H1 (cell line): Measurements from ENCODE around the gene MSI2. TPM values are rescaled to one million over a fixed set of nuclear protein-coding genes. Genes with fewer than 3 reads are reported as not detected.

Experiments used
- CTCF ChIA-PET: fragments of 300-600 bp; sonication (Branson Sonifier 250); formaldehyde crosslinking; loops from one replicate; lab custom pipeline; 2021; ENCODE audit not compliant: partially characterized antibody; lab: Charles Lee
- POLR2A ChIA-PET: fragments of 300-600 bp; sonication (Branson Sonifier 250); formaldehyde crosslinking; loops from one replicate; lab custom pipeline; 2021; ENCODE audit warnings: inconsistent platforms; ENCODE audit not compliant: partially characterized antibody; lab: Charles Lee
- DNase-seq, 2 experiments: peaks; one replicate each; pipeline versions ENCODE4 v3.0.0 to v3.0.0-alpha.2; 2010 to 2022; ENCODE audit warnings: low spot score in 2 of 2, low read depth in 1 of 2, mixed read lengths in 1 of 2
- FAIRE-seq: peaks from 2 replicates; lab custom pipeline; 2011; peaks lifted over from hg19 to GRCh38; lab: Jason Lieb, UNC
- H2AFZ ChIP-seq: 2 replicates; pipeline ENCODE4 v1.8.1; 2012; ENCODE audit warnings: low read length, inconsistent platforms
- H2AK5ac ChIP-seq: 2 replicates; pipeline ENCODE4 v1.6.1; 2013; ENCODE audit warnings: low read depth, low read length
- H2BK120ac ChIP-seq: replicated peaks from 2 replicates; pipeline ENCODE3; 2013; ENCODE audit warnings: low read depth, low read length, inconsistent platforms
- H2BK12ac ChIP-seq: 2 replicates; pipeline ENCODE4 v1.6.1; 2013; ENCODE audit warnings: low read depth, low read length
- H2BK15ac ChIP-seq: 2 replicates; pipeline ENCODE4 v1.6.1; 2013; ENCODE audit warnings: low read length
- H2BK20ac ChIP-seq: 2 replicates; pipeline ENCODE4 v1.6.1; 2013; ENCODE audit warnings: low read length
- H2BK5ac ChIP-seq: 2 replicates; pipeline ENCODE4 v1.6.1; 2013; ENCODE audit warnings: low read depth, low read length
- H3K14ac ChIP-seq: 2 replicates; pipeline ENCODE4 v1.6.1; 2013; ENCODE audit warnings: inconsistent platforms; ENCODE audit not compliant: insufficient read length
- H3K18ac ChIP-seq: 2 replicates; pipeline ENCODE4 v1.6.1; 2013; ENCODE audit warnings: low read length; ENCODE audit errors: extremely low read depth
- H3K23ac ChIP-seq: 2 replicates; pipeline ENCODE4 v1.6.1; 2013; ENCODE audit warnings: inconsistent platforms; ENCODE audit not compliant: insufficient read length
- H3K23me2 ChIP-seq: 2 replicates; pipeline ENCODE4 v1.6.1; 2013; ENCODE audit warnings: low read depth, low read length
- H3K27ac ChIP-seq: 2 replicates; pipeline ENCODE4 v1.6.1; 2011; ENCODE audit warnings: low read depth, low read length, inconsistent platforms
- H3K27me3 ChIP-seq, 4 experiments: replicated peaks in 1 of 4; 1 replicate in 1 of 4; 2 replicates in 3 of 4; pipeline versions ENCODE4 v1.6.1 to v1.8.1; 2011 to 2013; ENCODE audit warnings: low read length in 3 of 4, mild to moderate bottlenecking in 3 of 4, inconsistent platforms in 2 of 4, mixed read lengths in 2 of 4, moderate library complexity in 1 of 4; ENCODE audit not compliant: control insufficient read depth in 3 of 4, insufficient read depth in 3 of 4; ENCODE audit errors: extremely low read depth in 1 of 4
- H3K36me3 ChIP-seq, 4 experiments: 2 replicates each; pipeline versions ENCODE4 v1.6.1 to v1.8.1; 2011 to 2013; ENCODE audit warnings: mild to moderate bottlenecking in 4 of 4, low read length in 3 of 4, moderate library complexity in 2 of 4, control low read depth in 1 of 4, inconsistent platforms in 1 of 4; ENCODE audit not compliant: insufficient read depth in 4 of 4, control insufficient read depth in 2 of 4
- H3K4ac ChIP-seq: replicated peaks from 2 replicates; pipeline ENCODE3; 2013; ENCODE audit warnings: low read length, low read depth, mixed read lengths, inconsistent platforms; ENCODE audit not compliant: insufficient read length
- H3K4me1 ChIP-seq, 4 experiments: replicated peaks in 1 of 4; 1 replicate in 1 of 4; 2 replicates in 3 of 4; pipeline versions ENCODE4 v1.6.1 to v1.8.1; 2011 to 2013; ENCODE audit warnings: low read length in 3 of 4, inconsistent platforms in 2 of 4, mixed read lengths in 1 of 4; ENCODE audit not compliant: insufficient read depth in 4 of 4, control insufficient read depth in 3 of 4
- H3K4me2 ChIP-seq, 2 experiments: 2 replicates each; pipeline versions ENCODE4 v1.6.1 to v1.8.1; 2011 to 2013; ENCODE audit warnings: low read depth in 2 of 2, low read length in 2 of 2, control low read depth in 1 of 2, inconsistent platforms in 1 of 2, mild to moderate bottlenecking in 1 of 2; ENCODE audit not compliant: insufficient read depth in 1 of 2
- H3K4me3 ChIP-seq, 4 experiments: fragments of 200-600, 300-600 bp in 1 of 4; sonication (generic), shearing (Covaris generic), sonication (Bioruptor Twin) in 1 of 4; 2 replicates each; pipeline versions ENCODE4 v1.5.1 to v1.8.1; 2011 to 2016; ENCODE audit warnings: low read length in 4 of 4, low read depth in 3 of 4, control low read depth in 2 of 4, inconsistent platforms in 2 of 4, mild to moderate bottlenecking in 2 of 4, mixed read lengths in 1 of 4, moderate library complexity in 1 of 4; ENCODE audit not compliant: insufficient read depth in 2 of 4; ENCODE audit errors: extremely low read depth in 1 of 4
- H3K56ac ChIP-seq: replicated peaks from 2 replicates; pipeline ENCODE3; 2013; ENCODE audit warnings: low read depth, mild to moderate bottlenecking, mixed read lengths, low read length, inconsistent platforms; ENCODE audit not compliant: insufficient read length
- H3K79me1 ChIP-seq: 2 replicates; pipeline ENCODE4 v1.6.1; 2013; ENCODE audit warnings: low read depth, low read length, control low read depth
- H3K79me2 ChIP-seq, 2 experiments: 2 replicates each; pipeline versions ENCODE4 v1.6.1 to v1.8.1; 2012 to 2013; ENCODE audit warnings: low read length in 2 of 2, mild to moderate bottlenecking in 2 of 2, inconsistent platforms in 1 of 2; ENCODE audit not compliant: insufficient read depth in 2 of 2, control insufficient read depth in 1 of 2
- H3K9ac ChIP-seq, 4 experiments: replicated peaks in 1 of 4; 1 replicate in 1 of 4; 2 replicates in 3 of 4; pipeline versions ENCODE4 v1.6.1 to v1.8.1; 2011 to 2013; ENCODE audit warnings: low read depth in 3 of 4, low read length in 3 of 4, control low read depth in 2 of 4, mild to moderate bottlenecking in 2 of 4, moderate library complexity in 2 of 4, inconsistent platforms in 1 of 4; ENCODE audit errors: extremely low read depth in 1 of 4
- H3K9me3 ChIP-seq, 2 experiments: 2 replicates each; pipeline versions ENCODE4 v1.6.1 to v1.8.1; 2012 to 2013; ENCODE audit warnings: mild to moderate bottlenecking in 2 of 2, moderate library complexity in 2 of 2, control low read depth in 1 of 2, inconsistent platforms in 1 of 2, low read depth in 1 of 2, low read length in 1 of 2, mixed read lengths in 1 of 2; ENCODE audit not compliant: insufficient read depth in 2 of 2
- H4K20me1 ChIP-seq, 2 experiments: replicated peaks in 1 of 2; 2 replicates each; pipeline versions ENCODE3 to v1.8.1; 2011 to 2013; ENCODE audit warnings: inconsistent platforms in 2 of 2, low read length in 2 of 2, mild to moderate bottlenecking in 1 of 2; ENCODE audit not compliant: insufficient read depth in 2 of 2, control insufficient read depth in 1 of 2
- H4K5ac ChIP-seq: 2 replicates; pipeline ENCODE4 v1.6.1; 2013; ENCODE audit warnings: low read length, low read depth, mixed read lengths, inconsistent platforms; ENCODE audit not compliant: insufficient read length
- H4K8ac ChIP-seq: 2 replicates; pipeline ENCODE4 v1.8.0; 2013; ENCODE audit warnings: mild to moderate bottlenecking, moderate library complexity, low read length, inconsistent platforms; ENCODE audit not compliant: insufficient read depth; ENCODE audit errors: extremely low read depth
- H4K91ac ChIP-seq: replicated peaks from 2 replicates; pipeline ENCODE3; 2013; ENCODE audit warnings: low read length, mixed read lengths, inconsistent platforms; ENCODE audit not compliant: insufficient read length
- BRCA1 ChIP-seq: IDR thresholded peaks from 2 replicates; pipeline ENCODE4 v1.6.1; 2012; ENCODE audit warnings: low read depth, low read length, improper control_type of control experiment
- CBX8 ChIP-seq: fragments of 300-800, 300-1000 bp; sonication (generic); IDR thresholded peaks from 2 replicates; pipeline ENCODE4 v1.7.1; 2016; ENCODE audit warnings: low read depth, low read length, borderline replicate concordance
- CEBPB ChIP-seq: IDR thresholded peaks from 2 replicates; pipeline ENCODE4 v1.6.1; 2012; ENCODE audit warnings: low read depth, low read length
- PHF8 ChIP-seq: fragments of 200-600 bp; sonication (generic); conservative IDR thresholded peaks from 2 replicates; pipeline ENCODE4 v1.7.1; 2012; ENCODE audit warnings: low read depth, mild to moderate bottlenecking, inconsistent platforms, low read length, moderate library complexity
- POLR2A ChIP-seq, 2 experiments: IDR thresholded peaks; 1 replicate in 1 of 2; 2 replicates in 1 of 2; pipeline ENCODE4 v1.6.1; 2011; ENCODE audit warnings: low read depth in 2 of 2, low read length in 2 of 2, mild to moderate bottlenecking in 2 of 2; ENCODE audit errors: control extremely low read depth in 1 of 2
- RAD21 ChIP-seq, 2 experiments: IDR thresholded peaks in 1 of 2; conservative IDR thresholded peaks in 1 of 2; 2 replicates each; pipeline ENCODE4 v1.6.1; 2011; ENCODE audit warnings: low read depth in 2 of 2, low read length in 2 of 2, improper control_type of control experiment in 1 of 2, inconsistent platforms in 1 of 2, mild to moderate bottlenecking in 1 of 2, moderate library complexity in 1 of 2
- RNF2 ChIP-seq: fragments of 200-900, 300-1000 bp; sonication (generic); IDR thresholded peaks from 2 replicates; pipeline ENCODE4 v1.7.1; 2016; ENCODE audit warnings: borderline replicate concordance, low read depth, mild to moderate bottlenecking, antibody characterized with exemption, low read length; ENCODE audit not compliant: poor library complexity, severe bottlenecking; ENCODE audit errors: missing control alignments
- TCF12 ChIP-seq: IDR thresholded peaks from 2 replicates; pipeline ENCODE4 v1.6.1; 2011; ENCODE audit warnings: low read depth, mild to moderate bottlenecking, low read length
- YY1 ChIP-seq: IDR thresholded peaks from 2 replicates; pipeline ENCODE4 v1.6.1; 2011; ENCODE audit warnings: low read depth, mild to moderate bottlenecking, low read length
- ZNF274 ChIP-seq: IDR thresholded peaks from 2 replicates; pipeline ENCODE4 v1.7.0; 2012; ENCODE audit warnings: low read length, borderline replicate concordance; ENCODE audit errors: extremely low read depth
- WGBS, 2 experiments: shearing (Covaris generic) in 1 of 2; methylation state at CpG; one replicate each; pipeline versions ENCODE4 v1.1.6 to v1.1.7; 2013 to 2015; ENCODE audit warnings: low lambda C conversion rate in 2 of 2, mixed read lengths in 2 of 2, inconsistent platforms in 1 of 2, low coverage in 1 of 2, missing lambda C conversion rate in 1 of 2; ENCODE audit not compliant: insufficient replicate concordance in 2 of 2, insufficient coverage in 1 of 2, insufficient read length in 1 of 2; ENCODE audit errors: extremely low coverage in 1 of 2, missing lambda C conversion rate in 1 of 2; 5-methylcytosine and 5-hydroxymethylcytosine counted together
- polyA plus RNA-seq, 7 experiments: library from polyadenylated mRNA; depleted of rRNA in 3 of 7; stranded (reverse) in 5 of 7; unstranded in 2 of 7; fragments of >200 nt in 5 of 7; fragments of 200-250 nt in 2 of 7; gene quantifications; 1 replicate in 5 of 7; 2 replicates in 1 of 7; 4 replicates in 1 of 7; pipeline versions ENCODE4 v1.2.1 to v1.2.3, GENCODE V29; 2011 to 2013; ENCODE audit warnings: missing spikeins in 2 of 7, mixed read lengths in 2 of 7
- total RNA-seq: library from RNA; stranded (reverse); fragmentation: NEBNext Ultra II Directional; extraction: Animal tissue kit (Norgen Biotek cat#: 25700); gene quantifications from 2 replicates; pipeline ENCODE4 v1.2.1, GENCODE V29; 2021
- TF ChIP-seq, protein P1 (sequence below): IDR thresholded peaks from 2 replicates; pipeline ENCODE4 v1.6.1; 2011; ENCODE audit warnings: low read depth, mild to moderate bottlenecking, low read length; ENCODE audit not compliant: insufficient read depth

The MSI2 gene
- total and polyA plus RNA-seq, 2 of the 8 experiments (the other 6 are each of a cell fraction or from before 2014, with no cell fraction given) = 36.7 to 80.6 TPM

DNA sequence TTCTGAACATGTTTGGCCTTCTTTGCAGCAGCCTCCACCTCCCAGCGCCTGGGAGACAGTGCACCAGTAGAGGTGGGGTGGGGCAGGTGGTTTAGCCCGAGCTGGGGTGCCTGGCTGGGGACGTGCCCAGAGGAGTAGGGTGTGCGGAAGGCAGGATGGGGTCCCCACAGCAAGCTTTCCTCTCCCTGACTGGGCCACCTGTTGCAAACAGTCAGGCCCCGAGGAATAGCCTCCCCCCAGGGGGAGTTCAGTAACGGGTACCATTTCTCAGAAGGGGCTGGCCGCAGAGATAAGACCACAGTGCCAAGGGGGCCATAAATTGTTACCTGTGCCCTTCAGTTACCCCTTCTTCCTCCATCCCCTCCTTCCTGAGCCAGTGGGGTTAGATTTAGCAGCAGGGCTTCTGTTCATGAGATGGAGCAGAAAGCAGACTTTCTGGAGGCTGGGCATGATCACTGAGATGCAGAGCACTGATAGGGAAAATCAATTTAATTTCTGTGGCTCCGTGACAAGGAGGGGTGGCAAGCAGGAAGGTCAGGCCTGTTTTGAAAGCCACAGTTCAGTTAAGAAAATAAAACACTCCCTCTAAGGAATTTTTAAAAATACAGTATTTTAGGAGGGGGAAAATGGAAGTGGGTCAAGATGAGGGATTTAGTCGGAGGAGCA lies 181.9 kb downstream of the MSI2 start:
- Histone ChIP-seq H4K20me1 (peaks cover 4 to 5% of the 10 kb centered on the region in 2 experiments), H4K5ac (no peak overlapping the region), H3K79me2 (peaks cover 0 to 31% of the 10 kb centered on the region in 2 experiments; a peak in 3 of 4 replicates), H3K18ac (no peak overlapping the region), H2AFZ (no peak overlapping the region), H2BK15ac (no peak overlapping the region), H3K14ac (no peak overlapping the region), H3K4me1 (peaks cover 0 to 16% (median 5%) of the 10 kb centered on the region in 4 experiments; a peak in 6 of 7 replicates), H3K9me3 (no peaks in the 10 kb centered on the region), H4K91ac (no peak overlapping the region), H3K23ac (no peak overlapping the region), H3K79me1 (peaks cover 3% of the 10 kb centered on the region; the same call in 1 of the 2 replicates), H3K4me3 (no peak overlapping the region), H2BK12ac (no peak overlapping the region), H2BK120ac (no peak overlapping the region), H3K4me2 (no peak overlapping the region), H3K4ac (no peak overlapping the region), H4K8ac (no peak overlapping the region), H3K27me3 (no peaks in the 10 kb centered on the region), H3K27ac (no peak overlapping the region), H3K23me2 (no peaks in the 10 kb centered on the region; the same call in 1 of the 2 replicates), H2AK5ac (no peak overlapping the region), H3K56ac (no peak overlapping the region), H2BK20ac (no peak overlapping the region), H2BK5ac (no peak overlapping the region), H3K9ac (no peak overlapping the region), H3K36me3 (no peaks in the 10 kb centered on the region)
- whole genome bisulfite sequencing, 2 experiments = 93% methylated on average over 9 of the region's 9 CpGs; no CpG with 5 or more reads in 1 of the 2 experiments
- POLR2A ChIA-PET = no interaction called here
- CTCF ChIA-PET = interaction anchor here (0.9 kb wide), 1 partner anchor 305 kb away, joined by 3 read pairs; no protein-coding TSS in a partner anchor
- no peak for FAIRE-seq
- no peak for DNase-seq
- no peak for TF ChIP-seq RNF2
- no peak for TF ChIP-seq TCF12
- no peak for TF ChIP-seq CBX8
- no peak for TF ChIP-seq CEBPB
- no peak for TF ChIP-seq PHF8
- no peak for TF ChIP-seq ZNF274
- TF ChIP-seq POLR2A (IDR thresholded peaks at IDR 0.05; ENCODE audit: control extremely low read depth in 1 of 2, low read depth in 2 of 2, low read length in 2 of 2) = no peak
- TF ChIP-seq RAD21 (IDR thresholded peaks at IDR 0.05 in 1 of 2, conservative IDR thresholded peaks at IDR 0.05 in 1 of 2; ENCODE audit: low read depth in 2 of 2, low read length in 2 of 2) = no peak
- TF ChIP-seq, protein P1, sequence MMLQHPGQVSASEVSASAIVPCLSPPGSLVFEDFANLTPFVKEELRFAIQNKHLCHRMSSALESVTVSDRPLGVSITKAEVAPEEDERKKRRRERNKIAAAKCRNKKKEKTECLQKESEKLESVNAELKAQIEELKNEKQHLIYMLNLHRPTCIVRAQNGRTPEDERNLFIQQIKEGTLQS = no peak
- TF ChIP-seq BRCA1 = no peak
- no peak for TF ChIP-seq YY1
